ENCODE results near the gene PRTN3.
"Not testable (repeated sequence)": the region's sequence is repeated elsewhere in the genome, so short reads cannot be mapped to it uniquely, and the experiment has no call there.

The PRTN3 gene

DNA sequence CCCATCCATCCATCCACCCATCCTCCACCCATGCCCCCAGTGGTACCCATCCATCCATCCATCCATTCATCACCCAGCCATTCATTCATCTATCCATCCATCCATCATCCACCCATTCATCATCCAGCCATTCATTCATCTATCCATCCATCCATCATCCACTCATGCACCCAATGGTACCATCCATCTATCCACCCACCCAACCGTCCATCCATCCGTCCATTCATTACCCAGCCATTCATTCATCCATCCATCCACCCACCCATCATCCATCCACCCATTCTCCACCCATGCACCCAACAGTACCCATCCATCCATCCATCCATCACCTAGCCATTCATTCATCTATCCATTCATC lies 24.3 kb upstream of the PRTN3 start:
- in situ Hi-C loops (cut with MboI; ENCODE audit: low sequenced_read_pairs, unreplicated experiment) = no loop called here
- DNase-seq (ENCODE audit: low spot score) = no peak
- no peak for TF ChIP-seq CTCF (IDR thresholded peaks at IDR 0.05; ENCODE audit: borderline replicate concordance, control extremely low read depth, extremely low read depth, insufficient read depth, missing control alignments)

DNA sequence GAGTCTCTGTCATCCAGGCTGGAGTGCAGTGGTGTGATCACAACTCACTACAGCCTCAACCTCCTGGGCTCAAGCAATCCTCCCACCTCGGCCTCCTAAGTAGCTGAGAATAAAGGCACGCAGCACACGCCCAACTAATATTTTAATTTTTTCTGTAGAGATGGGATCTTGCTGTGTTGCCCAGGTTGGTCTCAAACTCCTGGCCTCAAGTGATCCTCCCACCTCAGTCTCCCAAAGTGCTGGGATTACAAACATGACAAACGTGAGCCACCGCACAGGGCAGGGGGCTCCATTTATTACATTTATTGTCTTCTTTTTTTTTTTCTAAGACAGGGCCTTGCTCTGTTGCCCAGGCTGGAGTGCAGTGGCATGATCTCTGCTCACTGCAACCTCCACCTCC lies 20.6 kb upstream of the PRTN3 start:
- DNase-seq (ENCODE audit: low spot score); in situ Hi-C loops (cut with MboI; ENCODE audit: low sequenced_read_pairs, unreplicated experiment): not testable (repeated sequence)

DNA sequence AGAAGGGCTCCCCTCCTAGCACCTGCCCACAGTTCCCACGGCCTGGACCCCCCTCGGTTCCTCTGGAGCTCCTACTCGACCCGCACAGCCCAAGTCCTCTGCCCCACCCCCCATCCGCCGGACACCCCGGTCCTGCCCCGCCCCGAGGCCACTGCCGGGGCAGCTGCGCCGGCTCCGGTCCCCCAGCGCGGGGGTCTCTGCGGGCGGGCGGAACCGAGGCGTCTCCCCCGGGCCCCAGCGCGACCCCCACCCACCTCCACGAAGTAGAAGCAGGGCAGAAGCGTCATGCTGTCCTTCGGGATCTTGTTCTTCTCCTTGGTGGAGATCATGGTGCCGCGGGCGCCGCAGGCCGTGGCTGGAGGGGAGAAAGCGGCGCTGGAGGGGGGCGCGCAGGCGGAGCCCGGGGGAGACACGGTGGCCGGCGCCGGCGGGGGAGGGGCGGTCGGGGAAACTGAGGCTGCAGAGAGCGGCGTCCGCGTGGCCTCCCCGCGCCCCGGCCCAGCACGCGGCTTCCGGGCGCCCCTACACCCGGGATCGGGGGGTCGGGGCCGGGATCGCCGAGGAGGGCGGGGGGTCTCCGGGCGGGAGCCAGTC lies 19.5 kb upstream of the PRTN3 start:
- TF ChIP-seq CTCF (IDR thresholded peaks at IDR 0.05; ENCODE audit: borderline replicate concordance, control extremely low read depth, extremely low read depth, insufficient read depth, missing control alignments) = no peak
- in situ Hi-C loops (cut with MboI; ENCODE audit: low sequenced_read_pairs, unreplicated experiment) = no loop called here
- DNase-seq (ENCODE audit: low spot score) = no peak

GRCh38 chr19:821825-822503 lies 18.8 kb upstream of the PRTN3 start, which contains the start of gene PLPPR3:
PLPPR3 (minus strand) TSS chr19:821955; CDS start chr19:821559, 396 bp downstream.
- no peak for DNase-seq (ENCODE audit: low spot score)
- no peak for TF ChIP-seq CTCF (IDR thresholded peaks at IDR 0.05; ENCODE audit: borderline replicate concordance, control extremely low read depth, extremely low read depth, insufficient read depth, missing control alignments)
- in situ Hi-C loops (cut with MboI; ENCODE audit: low sequenced_read_pairs, unreplicated experiment) = no loop called here

DNA sequence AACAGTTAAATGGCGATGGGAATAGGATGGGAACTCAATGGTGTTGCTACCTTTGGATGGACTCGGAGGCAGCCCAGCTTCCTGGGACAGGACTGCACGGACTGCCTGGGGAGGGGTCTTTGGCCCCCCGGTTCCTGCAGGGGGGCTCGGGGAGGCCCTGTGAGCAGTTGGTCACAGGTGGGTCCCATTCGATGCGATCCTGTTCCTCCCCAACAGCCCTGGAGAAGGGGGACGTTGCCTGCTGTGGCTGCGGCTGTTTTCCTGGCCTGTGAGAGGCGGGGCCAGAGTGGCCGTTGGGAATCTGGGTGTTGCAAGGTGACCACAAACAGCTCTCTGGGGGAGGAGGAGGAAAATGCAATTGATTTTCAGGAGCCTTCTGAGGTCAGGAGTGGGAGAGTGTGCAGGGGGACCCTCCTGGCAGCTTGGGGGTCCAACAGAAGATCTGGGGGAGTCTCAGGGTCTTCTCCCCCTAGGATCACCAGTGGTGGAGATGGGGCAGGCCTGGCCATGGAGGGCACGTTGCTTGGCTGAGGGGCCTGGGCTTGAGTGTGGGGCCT lies 17.2 kb upstream of the PRTN3 start:
- no peak for DNase-seq (ENCODE audit: low spot score)
- in situ Hi-C loops (cut with MboI; ENCODE audit: low sequenced_read_pairs, unreplicated experiment) = no loop called here
- no peak for TF ChIP-seq CTCF (IDR thresholded peaks at IDR 0.05; ENCODE audit: borderline replicate concordance, control extremely low read depth, extremely low read depth, insufficient read depth, missing control alignments)

DNA sequence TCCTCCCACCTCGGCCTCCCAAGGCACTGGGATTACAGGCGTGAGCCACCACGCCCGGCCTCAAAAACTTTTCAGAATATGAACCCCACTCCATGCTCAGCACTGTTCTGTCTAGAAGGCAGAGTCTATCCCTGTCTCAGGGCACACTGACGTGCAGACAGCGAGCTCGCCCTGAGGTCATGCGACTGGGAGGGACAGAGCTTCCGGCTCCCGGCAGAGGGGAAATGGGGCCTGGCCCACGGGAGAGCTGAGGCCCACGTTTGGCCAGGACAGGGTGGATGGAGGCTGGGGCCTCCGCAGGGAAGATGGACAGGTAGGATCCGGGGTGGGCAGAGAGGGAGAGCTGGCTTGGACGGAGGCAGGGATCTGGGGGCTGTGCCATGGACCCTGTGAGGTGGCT lies 15.9 kb upstream of the PRTN3 start:
- TF ChIP-seq CTCF (IDR thresholded peaks at IDR 0.05; ENCODE audit: borderline replicate concordance, control extremely low read depth, extremely low read depth, insufficient read depth, missing control alignments) = no peak
- in situ Hi-C loops (cut with MboI; ENCODE audit: low sequenced_read_pairs, unreplicated experiment) = no loop called here
- DNase-seq (ENCODE audit: low spot score) = no peak

- in situ Hi-C loops (cut with MboI; ENCODE audit: low sequenced_read_pairs, unreplicated experiment) = no loop called here
- TF ChIP-seq CTCF (IDR thresholded peaks at IDR 0.05; ENCODE audit: borderline replicate concordance, control extremely low read depth, extremely low read depth, insufficient read depth, missing control alignments) = no peak
- no peak for DNase-seq (ENCODE audit: low spot score)
Measured at GRCh38 chr19:825897-826644, 14.7 kb upstream of the PRTN3 start.

Measured in GM13976 (cell line).